Activated CD4-positive, alpha-beta T cell treated with anti-CD3 and anti-CD28 coated beads for 4 hours (primary cell): ENCODE measurements around the gene PLCH2.
"Not testable (repeated sequence)": the region's sequence is repeated elsewhere in the genome, so short reads cannot be mapped to it uniquely, and the experiment has no call there.

Experiments used
- DNase-seq, 2 donors: peaks; one replicate each; pipeline ENCODE4 v3.0.0-alpha.2; 2020

The PLCH2 gene, protein sequence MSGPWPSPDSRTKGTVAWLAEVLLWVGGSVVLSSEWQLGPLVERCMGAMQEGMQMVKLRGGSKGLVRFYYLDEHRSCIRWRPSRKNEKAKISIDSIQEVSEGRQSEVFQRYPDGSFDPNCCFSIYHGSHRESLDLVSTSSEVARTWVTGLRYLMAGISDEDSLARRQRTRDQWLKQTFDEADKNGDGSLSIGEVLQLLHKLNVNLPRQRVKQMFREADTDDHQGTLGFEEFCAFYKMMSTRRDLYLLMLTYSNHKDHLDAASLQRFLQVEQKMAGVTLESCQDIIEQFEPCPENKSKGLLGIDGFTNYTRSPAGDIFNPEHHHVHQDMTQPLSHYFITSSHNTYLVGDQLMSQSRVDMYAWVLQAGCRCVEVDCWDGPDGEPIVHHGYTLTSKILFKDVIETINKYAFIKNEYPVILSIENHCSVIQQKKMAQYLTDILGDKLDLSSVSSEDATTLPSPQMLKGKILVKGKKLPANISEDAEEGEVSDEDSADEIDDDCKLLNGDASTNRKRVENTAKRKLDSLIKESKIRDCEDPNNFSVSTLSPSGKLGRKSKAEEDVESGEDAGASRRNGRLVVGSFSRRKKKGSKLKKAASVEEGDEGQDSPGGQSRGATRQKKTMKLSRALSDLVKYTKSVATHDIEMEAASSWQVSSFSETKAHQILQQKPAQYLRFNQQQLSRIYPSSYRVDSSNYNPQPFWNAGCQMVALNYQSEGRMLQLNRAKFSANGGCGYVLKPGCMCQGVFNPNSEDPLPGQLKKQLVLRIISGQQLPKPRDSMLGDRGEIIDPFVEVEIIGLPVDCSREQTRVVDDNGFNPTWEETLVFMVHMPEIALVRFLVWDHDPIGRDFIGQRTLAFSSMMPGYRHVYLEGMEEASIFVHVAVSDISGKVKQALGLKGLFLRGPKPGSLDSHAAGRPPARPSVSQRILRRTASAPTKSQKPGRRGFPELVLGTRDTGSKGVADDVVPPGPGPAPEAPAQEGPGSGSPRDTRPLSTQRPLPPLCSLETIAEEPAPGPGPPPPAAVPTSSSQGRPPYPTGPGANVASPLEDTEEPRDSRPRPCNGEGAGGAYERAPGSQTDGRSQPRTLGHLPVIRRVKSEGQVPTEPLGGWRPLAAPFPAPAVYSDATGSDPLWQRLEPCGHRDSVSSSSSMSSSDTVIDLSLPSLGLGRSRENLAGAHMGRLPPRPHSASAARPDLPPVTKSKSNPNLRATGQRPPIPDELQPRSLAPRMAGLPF (N-terminal part only)

DNA sequence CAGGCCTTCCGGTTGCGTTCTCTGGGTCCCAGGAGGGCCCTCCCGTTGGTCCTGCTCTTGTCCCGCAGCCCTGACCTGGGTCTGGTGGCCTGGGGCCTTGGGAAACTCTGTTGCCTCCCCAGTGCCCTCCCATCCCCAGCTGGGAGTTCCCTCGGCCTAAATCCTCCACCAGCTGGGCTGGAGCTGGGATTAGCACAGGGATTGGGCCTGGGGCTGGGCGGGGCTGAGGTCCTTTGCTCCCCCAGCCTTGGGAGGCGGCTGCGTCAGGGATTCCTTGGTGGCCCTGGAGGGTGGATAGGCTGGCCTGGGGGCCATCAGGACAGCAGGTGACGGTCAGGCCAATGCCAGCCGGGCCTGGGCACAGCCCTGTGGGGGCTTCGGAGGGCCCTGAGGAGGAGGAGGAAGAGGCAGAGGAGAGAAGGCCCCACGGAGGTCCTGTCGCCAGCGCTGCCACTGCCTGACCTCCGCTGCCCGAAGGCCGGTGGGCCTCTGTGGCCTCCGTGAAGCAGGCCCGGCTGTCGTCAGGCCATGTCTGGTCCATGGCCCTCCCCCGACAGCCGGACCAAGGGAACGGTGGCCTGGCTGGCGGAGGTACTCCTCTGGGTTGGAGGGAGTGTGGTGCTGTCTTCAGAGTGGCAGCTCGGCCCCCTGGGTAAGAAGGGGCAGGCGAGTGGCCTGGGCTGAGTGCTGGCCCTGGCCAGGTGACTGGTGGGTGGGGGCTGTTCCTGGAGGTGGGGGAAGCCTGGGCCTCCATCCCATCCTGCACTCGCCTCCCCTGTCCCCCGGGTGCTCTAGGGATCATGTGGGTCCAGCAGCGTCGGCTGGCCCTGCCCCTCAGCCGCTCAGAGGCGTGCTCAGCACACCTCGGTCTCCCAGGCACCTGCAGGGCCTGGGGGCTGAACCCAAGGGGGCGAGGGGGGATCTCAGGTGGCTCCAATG lies at the start of gene PLCH2:
TSS of gene PLCH2 (plus strand) at position 229 of the 939 bp plus-strand sequence. CDS start at position 529, 300 bp downstream.
- DNase-seq: no peak

DNA sequence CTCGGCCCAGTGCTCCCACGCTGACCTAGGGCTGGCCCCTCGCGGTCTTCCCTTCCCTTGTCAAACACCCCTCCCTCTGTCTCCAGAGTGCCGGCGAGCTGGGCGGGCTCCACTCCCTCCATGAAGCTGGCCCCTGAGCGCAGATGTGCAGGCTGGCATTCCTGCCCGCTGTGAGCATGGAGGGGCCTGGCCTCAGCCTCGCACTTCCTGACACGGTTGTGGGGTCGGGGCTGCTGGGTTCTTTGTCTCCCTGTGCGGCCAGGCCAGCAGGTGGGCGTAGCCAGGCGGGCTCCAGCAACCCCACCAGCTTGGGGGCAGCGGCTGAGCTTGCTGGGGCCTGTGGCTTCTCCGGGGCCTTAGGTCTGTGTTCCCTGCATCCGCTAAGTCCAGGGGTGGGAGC lies 49.5 kb upstream of the PLCH2 start:
- DNase-seq: no peak

DNA sequence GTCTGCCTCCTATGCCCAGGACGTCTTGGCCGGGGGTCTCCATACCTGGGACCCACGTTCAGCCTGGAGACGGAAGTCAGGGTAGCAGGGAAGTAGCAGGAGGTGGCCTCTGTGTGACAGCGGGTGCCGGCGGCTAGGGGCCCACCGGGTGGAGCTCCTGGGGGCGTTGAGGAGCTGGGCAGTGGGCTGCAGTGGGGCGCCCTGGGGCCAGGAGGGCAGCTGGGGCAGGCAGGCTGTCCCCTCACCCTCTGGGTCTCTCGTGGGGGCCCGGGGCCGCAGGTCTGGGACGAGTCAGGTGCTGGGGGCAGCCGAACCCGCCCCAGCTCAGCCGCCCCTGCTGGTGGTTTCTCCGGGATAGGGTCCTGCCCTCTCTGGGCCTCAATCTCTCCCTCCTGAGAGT lies 49.0 kb upstream of the PLCH2 start:
- DNase-seq: no peak

DNA sequence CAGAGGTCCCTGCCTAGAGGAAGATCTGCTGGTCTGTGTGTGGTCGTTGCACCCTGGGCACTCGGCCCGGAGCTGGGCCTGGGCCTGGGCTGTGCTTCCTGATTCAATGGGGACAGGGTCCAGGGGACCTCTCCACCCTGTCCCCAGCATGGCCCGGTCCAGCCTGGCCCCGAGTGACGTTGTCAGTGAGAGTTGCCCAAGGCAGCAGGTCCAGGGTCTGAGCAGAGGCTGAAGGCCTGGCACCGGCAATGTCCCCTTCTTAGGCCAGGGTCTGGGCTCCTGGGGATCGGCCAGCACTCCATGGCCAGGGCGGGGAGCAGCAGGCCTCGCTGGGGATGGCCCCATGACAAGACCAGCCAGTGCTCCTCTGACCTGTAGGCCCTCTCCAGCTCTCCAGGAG lies 48.1 kb upstream of the PLCH2 start:
- DNase-seq: no peak

DNA sequence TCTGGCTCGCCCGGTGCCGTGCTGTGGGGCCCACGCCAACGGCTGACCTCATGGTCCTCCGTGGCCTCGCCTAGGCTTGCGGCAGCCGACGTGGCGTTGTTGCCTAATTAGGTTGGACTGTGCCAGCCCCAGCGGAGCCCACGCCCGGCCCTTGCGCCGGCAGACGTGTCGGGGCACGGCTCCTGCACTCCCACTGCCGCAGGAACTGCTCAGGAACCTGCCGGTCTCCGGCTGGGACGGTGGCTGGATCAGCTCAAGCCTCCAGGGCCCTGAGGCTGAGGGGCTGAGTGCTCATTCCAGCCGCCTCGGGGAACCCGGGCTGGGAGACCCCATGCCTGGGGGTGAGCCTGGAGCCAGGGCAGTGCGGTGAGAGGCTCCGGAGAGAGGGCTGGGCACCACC lies 47.6 kb upstream of the PLCH2 start:
- DNase-seq: no peak

DNA sequence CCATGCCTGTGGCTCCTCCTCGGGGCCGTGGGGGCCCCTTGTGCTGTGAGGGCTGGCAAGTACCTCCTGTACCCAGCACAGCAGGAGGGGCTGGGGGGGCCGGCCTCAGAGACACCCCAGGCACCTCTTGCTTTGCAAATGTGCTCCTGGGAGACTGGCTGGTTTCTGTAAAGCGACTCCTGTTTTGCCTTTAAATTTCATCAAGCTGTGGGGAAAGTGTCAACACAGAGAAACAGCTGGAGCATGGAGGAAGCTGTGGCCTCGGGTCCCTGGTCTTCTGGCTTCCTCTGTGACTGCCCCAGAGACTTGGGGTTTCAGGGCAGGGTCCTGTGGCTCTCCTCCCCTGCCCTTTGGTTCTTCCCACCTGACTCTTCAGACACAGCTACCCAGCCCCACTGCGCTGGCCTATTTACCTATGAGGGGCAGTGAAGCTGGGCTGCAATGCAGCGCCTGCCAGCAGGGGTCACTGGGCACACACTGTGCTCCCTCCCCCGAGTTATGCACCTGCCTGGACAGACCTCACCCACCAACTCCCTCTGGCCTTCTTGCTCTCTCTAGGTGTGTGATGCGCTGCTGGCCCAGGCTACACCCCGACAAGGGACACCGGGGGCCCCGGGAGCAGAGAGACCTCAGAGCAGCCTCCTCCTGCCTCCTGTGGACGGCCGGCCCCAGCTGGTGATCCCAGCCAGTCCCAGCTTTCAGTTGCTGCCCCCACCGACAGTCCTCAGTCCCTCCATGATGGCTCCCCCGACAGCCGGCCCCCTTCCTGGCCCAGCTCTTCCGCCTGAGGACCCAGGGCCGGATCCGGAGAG lies 46.1 kb upstream of the PLCH2 start:
- no peak for DNase-seq

DNA sequence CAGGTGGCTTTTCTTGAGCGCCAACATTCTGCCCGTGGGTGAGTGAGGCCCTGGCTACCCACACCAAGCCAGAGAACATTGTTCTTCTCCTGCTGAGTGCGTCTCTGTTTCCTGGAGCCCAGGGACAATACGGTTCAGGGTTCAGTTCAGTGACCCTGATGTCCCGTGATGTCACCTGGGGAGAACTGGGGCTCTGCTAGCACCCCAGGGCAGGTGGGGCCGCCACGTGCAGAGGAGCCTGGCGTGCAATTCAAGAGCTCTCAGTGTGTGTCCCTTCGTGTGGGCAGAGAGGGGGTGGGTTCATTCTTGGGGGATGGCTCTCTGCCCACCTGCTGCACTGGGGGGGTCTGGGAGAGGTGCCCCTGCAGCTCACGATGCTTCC lies 45.5 kb upstream of the PLCH2 start:
- DNase-seq: no peak

DNA sequence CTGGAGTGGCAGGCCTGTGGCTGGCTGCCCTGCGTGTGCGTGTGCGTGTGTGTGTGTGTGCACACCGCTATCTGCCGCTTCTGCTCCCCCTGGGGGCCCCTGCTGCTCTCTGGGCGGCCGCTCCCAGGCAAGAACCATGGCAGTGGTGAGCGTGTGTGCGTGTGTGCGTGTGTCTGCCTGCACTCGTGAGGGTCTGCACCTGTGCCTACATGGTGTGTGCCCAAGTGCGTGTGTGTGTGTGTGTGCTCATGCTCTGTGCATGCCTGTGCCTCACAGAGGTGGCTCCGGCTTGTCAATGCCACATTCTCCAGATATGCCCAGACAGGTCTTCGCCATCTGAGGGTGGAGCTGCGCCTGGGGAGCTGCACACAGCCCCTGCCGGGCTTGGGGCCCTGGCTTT lies 45.0 kb upstream of the PLCH2 start:
- DNase-seq: no peak

DNA sequence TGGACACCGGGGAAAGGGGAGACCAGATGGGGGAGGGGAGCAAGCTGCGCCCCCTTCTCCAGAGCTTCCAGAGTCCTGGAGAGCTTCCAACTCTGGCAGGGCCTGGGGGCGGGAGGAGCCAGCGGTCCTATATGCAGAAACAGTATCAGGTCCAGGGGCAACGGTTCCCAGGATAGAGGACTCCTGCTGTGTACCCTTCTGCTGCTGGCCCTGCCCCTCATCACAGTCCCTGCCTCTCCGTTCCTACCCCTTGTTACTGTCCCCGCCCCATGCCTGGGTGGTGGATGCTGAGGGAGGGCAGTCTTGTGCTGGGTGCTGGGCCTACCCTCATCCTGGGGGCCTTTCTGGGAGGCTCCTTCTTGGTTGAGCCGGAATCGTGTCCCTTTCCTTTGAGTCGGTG lies 44.6 kb upstream of the PLCH2 start:
- no peak for DNase-seq

DNA sequence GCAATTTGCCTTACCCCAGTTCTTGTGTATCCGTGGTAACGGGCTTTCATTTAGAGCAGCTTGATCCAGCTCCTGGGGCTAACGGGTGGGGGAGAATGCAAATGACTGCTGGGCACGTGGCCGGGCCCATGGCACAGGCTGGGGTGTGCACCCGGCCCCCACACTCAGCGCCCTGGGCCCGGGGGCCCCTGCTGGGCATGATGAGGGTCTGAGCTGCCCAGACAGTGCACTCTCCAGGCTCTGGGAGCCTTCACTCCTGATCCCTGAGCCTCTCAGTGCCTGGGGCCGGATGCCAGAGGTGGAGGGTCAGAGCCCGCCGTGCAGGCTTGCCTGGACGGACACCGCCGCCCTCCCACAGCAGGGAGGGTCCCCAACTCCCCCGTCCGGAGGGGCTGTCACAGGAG lies 43.6 kb upstream of the PLCH2 start:
- no peak for DNase-seq

DNA sequence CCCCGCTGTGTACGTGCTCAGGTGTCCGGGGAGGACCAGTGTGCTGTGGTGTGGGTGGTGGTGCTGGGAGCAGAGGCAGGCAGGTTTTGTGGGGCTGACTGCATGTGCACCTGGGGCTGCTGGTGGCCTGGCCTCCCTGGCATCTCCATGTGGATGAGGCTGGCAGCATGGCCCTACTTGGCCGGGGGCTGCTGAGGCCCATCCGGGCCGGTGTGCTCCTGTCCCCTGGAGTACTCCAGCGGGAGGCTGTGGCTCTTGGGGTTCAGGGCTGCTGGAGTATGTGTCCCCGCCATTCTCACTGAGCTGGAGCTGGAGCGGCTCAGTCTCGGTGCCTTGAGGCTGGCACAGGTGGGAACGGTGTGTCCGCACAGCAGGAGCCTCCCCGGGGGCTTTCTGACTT lies 42.9 kb upstream of the PLCH2 start:
- DNase-seq: no peak

DNA sequence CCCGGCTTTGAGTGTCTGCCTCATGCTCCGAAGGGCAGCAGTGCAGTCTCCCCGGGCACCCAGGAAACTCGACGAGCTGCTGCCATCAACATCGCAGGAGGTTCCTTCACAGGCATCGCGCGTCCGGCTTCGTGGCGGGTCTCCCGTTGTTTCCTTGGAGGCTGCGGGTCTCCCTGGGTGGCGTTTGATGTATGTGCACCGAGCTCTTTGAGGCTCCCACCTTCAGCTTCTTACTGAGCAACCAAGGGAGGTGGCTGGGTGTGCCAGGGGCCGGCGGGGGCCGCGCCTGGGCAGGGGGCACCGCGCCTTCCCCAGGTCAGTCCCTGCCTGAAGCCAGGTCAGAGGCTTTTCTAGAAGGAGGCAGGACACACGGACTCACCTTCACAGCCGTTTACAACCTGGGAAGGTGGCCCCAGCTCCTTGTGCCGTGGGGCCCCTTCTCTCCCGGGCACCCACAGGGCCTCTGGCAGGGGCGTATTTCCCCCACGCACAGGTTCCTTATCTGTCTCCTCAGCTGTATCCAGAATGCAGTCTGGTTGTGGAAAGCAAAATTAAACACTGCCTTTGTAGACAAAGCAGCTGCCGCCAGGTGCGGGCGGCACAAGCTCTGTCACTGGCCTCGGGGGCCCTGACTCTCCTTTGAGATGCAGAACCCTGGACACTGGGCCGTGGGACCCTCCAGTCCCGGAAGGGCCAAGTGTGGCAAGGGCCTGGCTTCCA lies 42.0 kb upstream of the PLCH2 start:
- DNase-seq: no peak

DNA sequence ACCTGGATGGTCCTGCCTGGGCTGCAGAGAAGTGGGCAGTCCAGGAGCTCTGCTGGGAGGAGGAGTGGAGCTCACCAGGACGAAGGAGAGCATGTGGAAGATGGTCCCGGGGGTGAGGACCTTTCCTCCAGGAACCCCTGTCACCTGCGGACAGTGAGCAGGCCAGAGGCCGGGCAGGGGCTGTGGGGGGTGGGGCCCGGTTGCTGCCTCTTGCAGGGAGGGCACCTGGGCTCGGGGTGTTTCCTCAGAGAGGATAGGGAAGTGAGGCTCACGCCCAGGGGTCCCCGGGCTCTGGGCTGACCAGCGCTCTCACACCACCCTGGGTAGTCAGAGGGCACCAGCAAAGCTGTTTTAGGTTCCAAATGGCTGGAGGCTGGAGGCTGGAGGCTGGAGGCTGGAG lies 41.0 kb upstream of the PLCH2 start:
- no peak for DNase-seq

DNA sequence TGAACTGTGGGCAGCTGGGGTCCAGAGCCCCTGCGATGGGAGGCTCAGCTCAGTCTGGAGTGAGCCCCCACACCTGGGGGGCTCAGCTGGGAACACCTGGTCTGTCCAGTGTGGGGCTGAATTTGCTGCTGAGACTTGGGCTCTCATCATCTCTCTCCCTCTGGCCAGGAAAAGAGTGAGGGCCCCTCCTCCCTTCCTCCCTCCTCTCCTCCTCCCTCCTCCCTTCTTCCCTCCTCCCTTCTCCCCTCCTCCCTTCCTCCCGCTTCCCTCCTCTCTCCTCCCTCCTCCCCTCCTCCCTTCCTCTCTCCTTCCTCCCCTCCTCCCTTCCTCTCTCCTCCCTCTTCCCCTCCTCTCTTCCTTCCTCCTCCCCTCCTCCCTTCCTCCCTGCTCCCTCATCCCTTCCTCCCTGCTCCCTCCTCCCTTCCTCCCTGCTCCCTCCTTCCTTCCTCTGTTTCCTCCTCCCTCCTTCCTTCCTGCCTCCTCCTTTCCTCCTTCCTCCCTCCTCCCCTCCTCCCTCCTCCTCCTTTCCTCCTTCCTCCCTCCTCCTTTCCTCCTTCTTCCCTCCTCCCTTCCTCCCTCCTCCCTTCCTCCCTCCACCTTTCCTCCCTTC lies 40.2 kb upstream of the PLCH2 start:
- no peak for DNase-seq

DNA sequence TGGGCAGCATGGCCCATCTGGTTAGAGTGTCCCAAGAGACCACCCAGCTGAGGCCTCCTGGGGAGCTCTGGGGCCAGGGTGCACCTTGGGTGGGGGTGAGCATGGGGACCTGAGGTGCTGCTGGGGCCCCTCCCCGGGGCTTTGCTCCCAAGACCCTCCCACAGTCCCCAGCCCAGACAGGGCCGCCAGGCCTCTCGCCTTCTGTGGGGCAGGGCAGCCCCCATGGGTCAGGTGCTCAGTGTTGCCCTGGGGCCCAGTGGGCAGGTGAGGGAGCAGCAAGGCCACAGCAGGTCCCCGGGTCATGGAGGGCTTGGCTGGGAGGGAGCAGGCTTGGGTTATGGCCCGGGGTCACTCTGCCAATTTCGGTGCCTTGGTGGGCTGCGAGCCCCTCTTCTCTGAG lies 39.2 kb upstream of the PLCH2 start:
- no peak for DNase-seq

DNA sequence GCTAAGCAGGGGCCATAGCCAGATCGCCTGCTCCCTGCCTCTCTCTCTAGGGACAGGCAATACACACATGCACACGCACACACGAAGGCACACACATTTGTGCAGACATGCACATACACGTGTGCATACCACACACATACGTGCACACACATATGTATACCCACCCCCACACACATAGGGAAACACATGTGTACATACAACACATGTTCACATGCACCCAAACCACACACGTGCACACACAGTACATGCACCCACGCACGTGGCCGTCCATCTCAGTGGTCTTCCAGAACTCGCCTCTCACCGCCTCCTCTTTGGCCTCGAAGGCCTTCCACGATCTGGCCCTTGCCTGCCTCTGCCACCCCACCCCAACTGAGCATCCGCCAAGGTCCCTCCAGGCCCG lies 38.5 kb upstream of the PLCH2 start:
- DNase-seq: no peak

DNA sequence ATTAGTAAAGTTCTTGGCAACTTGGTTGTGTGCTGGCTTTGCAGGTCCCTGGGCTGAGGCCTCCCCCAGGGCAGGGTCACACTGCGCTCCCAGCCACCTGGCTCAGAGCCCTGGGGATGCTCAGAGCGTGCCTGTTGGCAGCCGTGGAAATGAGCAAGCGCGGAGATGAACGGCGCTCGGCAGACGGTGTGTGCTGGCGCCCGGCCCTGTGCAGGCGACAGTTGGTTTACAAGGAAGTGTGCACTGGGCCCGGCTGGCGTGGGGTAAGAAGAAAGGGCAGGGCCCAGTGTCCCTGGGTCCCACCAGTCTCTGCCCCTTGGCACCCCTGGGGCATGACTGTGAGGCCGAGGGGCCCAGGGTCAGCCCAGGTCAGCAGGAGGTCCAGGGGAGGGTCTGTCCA lies 38.1 kb upstream of the PLCH2 start:
- no peak for DNase-seq

DNA sequence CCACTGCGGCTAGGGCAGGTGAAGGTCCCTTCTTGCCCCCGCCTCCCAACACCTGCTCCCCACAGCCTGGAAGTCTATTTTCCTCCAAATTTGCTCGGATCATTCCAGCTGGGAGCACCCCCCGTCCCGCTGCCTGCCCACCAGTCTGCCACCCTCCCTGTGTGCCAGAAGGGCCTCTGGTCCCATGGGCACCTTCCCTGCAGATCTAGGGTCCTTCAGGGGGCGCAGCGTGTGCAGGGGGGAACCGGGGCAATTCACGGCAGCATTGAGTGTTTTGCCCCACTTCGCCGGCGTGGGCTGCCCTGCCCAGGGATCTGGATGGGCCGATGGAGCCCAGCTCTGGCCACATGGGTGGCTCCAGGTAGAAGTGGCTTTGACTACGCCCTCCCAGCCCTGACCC lies 37.4 kb upstream of the PLCH2 start:
- no peak for DNase-seq

DNA sequence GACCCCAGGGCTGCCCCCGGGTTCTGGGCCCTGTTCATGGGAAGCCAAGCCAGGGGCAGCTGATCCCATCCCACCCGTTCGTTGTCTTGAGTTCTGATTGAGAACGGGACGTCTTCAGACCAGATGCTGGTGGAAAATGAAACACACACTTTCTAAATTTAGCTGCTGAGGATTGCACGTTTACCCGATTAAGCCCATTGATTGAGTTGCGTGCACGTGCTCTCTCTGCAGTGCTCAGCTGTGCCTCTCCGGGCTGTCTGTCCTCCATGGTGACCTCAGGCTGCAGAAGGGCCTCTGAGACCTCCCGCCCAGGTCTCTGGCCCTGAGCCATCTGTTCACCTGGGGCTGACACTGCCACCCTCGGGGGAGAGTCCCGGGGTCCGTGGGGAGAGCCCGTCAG lies 36.7 kb upstream of the PLCH2 start:
- no peak for DNase-seq

DNA sequence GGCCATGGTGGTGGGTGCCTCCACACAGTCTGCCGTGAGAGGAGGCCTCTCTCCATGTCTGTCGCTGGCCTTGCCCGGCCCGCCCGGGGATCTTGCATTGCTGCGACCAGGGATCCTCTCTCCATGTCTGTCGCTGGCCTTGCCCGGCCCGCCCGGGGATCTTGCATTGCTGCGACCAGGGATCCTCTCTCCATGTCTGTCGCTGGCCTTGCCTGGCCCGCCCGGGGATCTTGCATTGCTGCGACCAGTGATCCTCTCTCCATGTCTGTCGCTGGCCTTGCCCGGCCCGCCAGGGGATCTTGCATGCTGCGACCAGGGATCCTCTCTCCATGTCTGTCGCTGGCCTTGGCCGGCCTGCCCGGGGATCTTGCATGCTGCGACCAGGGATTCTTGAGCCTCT lies 35.7 kb upstream of the PLCH2 start:
- DNase-seq: not testable (repeated sequence)
